ENCODE data around the gene PDE6C.

Gene PDE6C

DNA sequence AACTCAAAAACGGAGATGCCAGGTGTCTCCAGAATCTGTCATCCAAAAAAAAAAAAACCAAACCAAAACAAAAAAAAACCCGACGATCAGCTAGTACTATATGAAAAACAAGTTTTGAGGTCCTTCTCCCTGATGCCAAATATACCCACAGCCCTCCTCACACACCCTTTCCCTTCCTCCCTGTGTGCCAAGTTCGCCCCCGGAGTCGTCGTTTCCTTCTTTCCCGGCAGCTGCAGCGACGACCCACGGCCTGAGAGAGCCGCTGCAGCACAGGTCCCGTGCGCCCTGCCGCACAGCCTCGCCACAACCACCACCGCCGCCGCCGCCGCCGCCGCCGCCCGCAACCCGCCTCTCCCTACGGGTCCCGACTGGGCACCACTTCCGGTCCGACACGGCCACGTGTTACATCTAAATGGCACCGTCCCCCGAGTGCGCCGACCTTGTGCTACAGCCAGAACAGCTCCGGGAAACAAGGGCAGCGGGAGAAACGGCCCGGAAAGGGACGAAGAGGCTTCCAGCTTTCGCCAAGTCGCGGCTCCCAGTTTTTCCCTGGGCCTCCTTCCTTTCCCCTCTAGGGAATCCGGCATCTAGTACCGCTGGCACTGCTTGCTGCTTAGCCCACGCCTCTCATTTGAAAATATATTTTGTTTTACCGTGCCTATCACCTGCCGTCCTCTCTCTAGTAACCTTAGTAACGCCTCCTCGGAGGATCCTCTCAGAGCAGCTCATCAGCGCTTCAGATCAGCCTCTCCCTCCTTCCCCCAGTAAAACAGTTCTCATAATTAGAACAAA, 90.1 kb downstream of the PDE6C start, which contains the start of gene FRA10AC1:
Gene FRA10AC1 (minus strand): TSS at position 383 of the 792 bp plus-strand sequence. CDS start 2,486 bp downstream, outside the sequence.
- DNase-seq (ENCODE audit: low spot score): peak; percentile 69

DNA sequence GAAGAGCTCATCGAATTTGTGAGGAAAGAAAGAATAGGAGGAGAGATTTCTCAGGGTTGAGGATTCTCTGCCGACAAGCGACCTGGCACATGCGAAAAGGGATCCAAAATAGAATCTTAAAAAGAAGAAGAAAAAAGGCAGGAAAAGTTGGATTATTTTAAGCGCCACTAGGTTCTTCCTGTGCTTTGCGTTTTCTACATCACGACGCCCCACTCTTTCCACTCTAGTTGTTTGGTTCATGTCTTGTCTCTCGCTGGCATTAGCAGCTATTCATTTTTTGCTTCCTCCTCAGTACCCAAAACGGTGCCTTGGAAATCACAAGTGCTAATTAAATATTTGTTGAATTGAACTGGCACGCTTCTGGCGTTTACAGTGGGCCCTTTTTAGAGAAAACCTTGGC, 90.7 kb downstream of the PDE6C start:
- no peak for DNase-seq (ENCODE audit: low spot score)

DNA sequence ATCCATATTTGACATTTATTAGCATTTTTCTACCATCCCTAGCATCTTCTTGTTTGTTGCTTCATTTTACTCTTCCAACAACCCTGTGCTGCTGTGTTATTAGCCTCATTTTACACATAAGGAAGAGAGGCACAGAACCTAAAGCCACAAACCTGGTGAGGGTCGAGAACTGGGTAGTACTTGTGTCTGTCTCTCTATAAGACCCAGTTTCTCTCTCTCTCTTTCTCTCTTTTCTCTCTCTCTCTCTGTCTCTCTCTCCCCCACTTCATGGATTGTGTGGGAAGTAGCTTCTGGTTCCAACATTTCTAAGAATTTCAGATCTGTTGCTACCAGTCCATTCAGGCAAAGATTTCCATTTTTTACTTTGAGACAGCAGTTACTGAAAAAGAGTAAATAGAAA, 91.5 kb downstream of the PDE6C start:
- no peak for DNase-seq (ENCODE audit: low spot score)

DNA sequence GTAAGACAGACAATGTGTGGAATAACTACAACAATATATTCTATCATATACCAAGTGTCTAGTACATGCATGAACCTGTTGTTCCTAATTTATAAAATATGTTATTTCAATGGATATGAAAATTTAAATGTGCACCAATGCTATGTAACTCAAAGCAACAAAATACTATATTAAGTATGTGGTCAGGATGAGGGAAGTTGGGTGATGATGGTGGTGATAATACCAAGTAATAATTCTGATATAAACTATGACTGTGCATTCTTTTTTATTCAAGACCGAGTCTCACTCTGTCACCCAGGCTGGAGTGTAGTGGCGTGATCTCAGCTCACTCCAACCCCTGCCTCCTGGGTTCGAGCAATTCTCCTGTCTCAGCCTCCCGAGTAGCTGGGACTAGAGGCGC, 92.1 kb downstream of the PDE6C start:
- DNase-seq (ENCODE audit: low spot score): no peak

DNA sequence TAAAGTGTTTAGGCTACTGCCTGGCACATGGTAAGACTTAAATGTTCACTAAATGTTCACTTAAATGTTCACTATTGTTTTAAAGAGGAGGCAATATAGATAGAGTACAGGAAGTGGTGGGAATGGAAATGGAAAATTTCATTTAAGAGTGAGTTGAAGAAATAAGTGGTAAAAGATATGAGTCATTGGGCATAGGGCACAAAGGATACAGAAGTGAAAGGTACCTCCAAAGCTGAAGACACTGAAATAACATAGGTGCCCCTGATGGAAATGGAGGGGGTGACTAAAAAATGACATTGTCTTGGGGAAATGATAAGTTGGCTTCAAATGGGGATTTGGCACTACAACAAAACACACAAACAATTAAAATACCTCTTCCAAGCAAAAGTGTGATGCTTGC, 95.3 kb downstream of the PDE6C start:
- no peak for DNase-seq (ENCODE audit: low spot score)

DNA sequence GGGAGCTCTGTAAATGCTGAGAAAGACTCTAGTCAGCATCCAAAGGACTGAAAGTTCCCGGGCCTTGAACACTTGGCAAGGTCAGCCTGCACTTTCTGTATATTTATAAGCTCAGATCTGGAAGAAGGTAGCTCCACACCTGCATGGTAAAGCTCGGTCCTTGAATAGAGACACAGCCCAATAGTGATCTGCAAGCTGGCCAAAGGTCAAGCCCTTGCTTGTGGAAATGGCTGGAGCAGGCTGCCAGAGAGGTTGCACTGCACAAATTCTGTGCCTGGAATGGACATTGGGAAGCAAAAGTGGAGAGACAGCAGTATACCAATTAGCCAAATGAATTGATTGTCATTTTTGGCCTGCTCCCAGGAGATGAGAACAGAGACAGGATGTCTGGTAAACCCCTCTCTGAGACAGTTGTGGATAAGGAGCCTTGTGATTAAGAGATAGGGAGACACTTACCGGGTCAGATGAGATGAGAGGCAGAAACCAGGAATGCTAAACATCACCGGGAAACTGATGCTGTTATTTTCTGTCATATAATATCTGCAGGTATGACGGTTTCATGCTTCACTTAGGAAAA, 98.1 kb downstream of the PDE6C start:
- DNase-seq (ENCODE audit: low spot score): no peak

DNA sequence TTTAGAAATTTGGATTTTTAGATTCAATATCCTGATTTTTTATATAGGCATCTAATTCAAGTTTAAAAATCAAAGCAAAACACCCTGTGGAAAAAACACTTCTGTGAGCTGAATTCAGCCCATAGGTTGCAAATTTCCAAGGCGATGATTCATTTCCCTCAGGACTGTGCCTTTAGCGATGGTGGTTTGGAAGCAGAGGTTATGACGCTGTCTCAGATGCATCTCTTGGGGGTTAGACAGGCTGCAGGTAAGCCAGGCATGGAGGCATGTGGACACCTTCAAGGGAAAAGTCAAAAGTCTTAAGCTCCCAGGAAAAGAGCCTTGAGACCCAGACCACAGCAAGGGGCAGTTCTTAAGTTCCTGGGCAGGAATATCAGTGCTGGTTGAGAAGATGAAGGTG, 99.6 kb downstream of the PDE6C start:
- no peak for DNase-seq (ENCODE audit: low spot score)

DNA sequence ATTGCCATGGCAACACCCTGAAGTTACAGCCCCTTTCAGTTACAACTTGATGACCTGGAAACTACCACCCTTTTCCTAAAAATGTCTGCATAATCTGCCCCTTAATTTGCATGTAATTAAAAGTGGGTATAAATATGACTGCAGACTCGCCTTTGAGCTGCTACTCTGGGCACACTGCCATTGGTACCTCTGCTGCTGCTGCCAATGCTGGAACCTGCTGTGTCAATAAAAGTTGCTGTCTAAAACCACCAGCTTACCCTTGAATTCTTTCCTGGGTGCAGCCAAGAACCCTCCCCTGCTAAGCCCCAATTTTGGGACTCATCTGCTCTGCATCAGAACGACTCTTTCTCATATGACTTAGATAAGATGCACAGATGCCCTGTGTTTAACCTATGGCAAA, 100.3 kb downstream of the PDE6C start:
- no peak for DNase-seq (ENCODE audit: low spot score)

DNA sequence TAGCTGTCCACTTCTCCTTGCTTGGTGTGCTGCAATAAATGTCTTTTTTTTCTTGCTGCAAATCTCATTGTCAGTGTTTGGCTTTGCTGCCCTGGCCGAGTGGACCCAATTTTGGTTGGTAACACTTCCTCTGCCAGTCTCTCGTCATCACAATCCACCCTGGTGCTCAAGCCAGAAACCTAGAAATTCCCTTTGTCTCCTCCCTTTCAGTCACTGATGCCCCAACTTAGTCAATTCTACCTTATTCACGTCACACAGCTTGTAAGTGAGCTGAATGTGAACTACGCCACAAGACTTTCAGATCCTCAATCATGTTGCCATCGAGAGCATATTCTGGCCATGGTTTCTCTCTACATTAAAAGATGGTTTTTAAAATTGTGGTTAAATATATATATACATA, 103.0 kb downstream of the PDE6C start:
- DNase-seq (ENCODE audit: low spot score): no peak

Measured in HuH-7 (cell line).